ENCODE data around the gene CDR2.
"Not testable (repeated sequence)": the region's sequence is repeated elsewhere in the genome, so short reads cannot be mapped to it uniquely, and the experiment has no call there.

The CDR2 gene

GRCh38 chr16:22418826-22419225 lies 44.4 kb upstream of the CDR2 start:
- H3K27me3 ChIP-seq (ENCODE audit: insufficient read depth, low read length, poor library complexity) = no peaks in the 10 kb centered on the region
- H3K4ac ChIP-seq (ENCODE audit: low read depth, low read length) = no peak overlapping the region
- H4K8ac ChIP-seq (ENCODE audit: low read depth, low read length) = no peak overlapping the region
- H3K4me3 ChIP-seq (ENCODE audit: low read length) = no peak overlapping the region
- no peak overlapping the region for H3K9ac ChIP-seq (ENCODE audit: low read length)
- no peak for DNase-seq
- H3K18ac ChIP-seq (ENCODE audit: low read length) = no peak overlapping the region
- H3K56ac ChIP-seq (ENCODE audit: low read length) = no peak overlapping the region
- no peak overlapping the region for H2BK5ac ChIP-seq (ENCODE audit: low read length)
- no peak overlapping the region for H3K23ac ChIP-seq (ENCODE audit: low read length)
- H3K79me1 ChIP-seq (ENCODE audit: low read length) = no peaks in the 10 kb centered on the region
- peaks cover 2% of the 10 kb centered on the region for H3K36me3 ChIP-seq (ENCODE audit: control insufficient read depth, insufficient read depth, low read length)
- no peak overlapping the region for H2BK120ac ChIP-seq (ENCODE audit: low read depth, low read length)
- H2BK15ac ChIP-seq (replicated peaks; ENCODE audit: low read depth) = no peak overlapping the region
- H2AK5ac ChIP-seq (ENCODE audit: low read length) = no peak overlapping the region
- no peak overlapping the region for H3K4me2 ChIP-seq (ENCODE audit: low read length)
- no peak overlapping the region for H4K5ac ChIP-seq (ENCODE audit: low read length)
- H3K79me2 ChIP-seq (ENCODE audit: control insufficient read depth, insufficient read depth, low read length) = no peaks in the 10 kb centered on the region
- no CpG with 5 or more reads among the region's 3 CpGs for WGBS (ENCODE audit: extremely low coverage, insufficient coverage, low lambda C conversion rate)
- H3K27ac ChIP-seq (ENCODE audit: low read depth, low read length) = no peak overlapping the region
- no peaks in the 10 kb centered on the region for H3K4me1 ChIP-seq (ENCODE audit: control insufficient read depth, low read depth, low read length)

GRCh38 chr16:22417798-22418197 lies 43.4 kb upstream of the CDR2 start:
- H2BK120ac ChIP-seq (ENCODE audit: low read depth, low read length); DNase-seq; H3K4me1 ChIP-seq (ENCODE audit: control insufficient read depth, low read depth, low read length); H3K9ac ChIP-seq (ENCODE audit: low read length); H3K79me2 ChIP-seq (ENCODE audit: control insufficient read depth, insufficient read depth, low read length); H3K36me3 ChIP-seq (ENCODE audit: control insufficient read depth, insufficient read depth, low read length); H2BK5ac ChIP-seq (ENCODE audit: low read length); H3K4me2 ChIP-seq (ENCODE audit: low read length); H3K27ac ChIP-seq (ENCODE audit: low read depth, low read length); H3K4me3 ChIP-seq (ENCODE audit: low read length); H4K8ac ChIP-seq (ENCODE audit: low read depth, low read length); H4K5ac ChIP-seq (ENCODE audit: low read length); H3K56ac ChIP-seq (ENCODE audit: low read length); H3K4ac ChIP-seq (ENCODE audit: low read depth, low read length); H2BK15ac ChIP-seq (replicated peaks; ENCODE audit: low read depth); H3K79me1 ChIP-seq (ENCODE audit: low read length); H3K18ac ChIP-seq (ENCODE audit: low read length); H3K23ac ChIP-seq (ENCODE audit: low read length); H3K27me3 ChIP-seq (ENCODE audit: insufficient read depth, low read length, poor library complexity); H2AK5ac ChIP-seq (ENCODE audit: low read length): not testable (repeated sequence)
- WGBS (ENCODE audit: extremely low coverage, insufficient coverage, low lambda C conversion rate) = no CpG with 5 or more reads among the region's 6 CpGs

- Histone ChIP-seq H3K79me2 (ENCODE audit: control insufficient read depth, insufficient read depth, low read length) (no peaks in the 10 kb centered on the region), H3K4me1 (ENCODE audit: control insufficient read depth, low read depth, low read length) (no peaks in the 10 kb centered on the region), H3K18ac (ENCODE audit: low read length) (no peak overlapping the region), H3K4me3 (ENCODE audit: low read length) (no peak overlapping the region), H2BK120ac (ENCODE audit: low read depth, low read length) (no peak overlapping the region), H2BK5ac (ENCODE audit: low read length) (no peak overlapping the region), H3K4me2 (ENCODE audit: low read length) (no peak overlapping the region), H4K8ac (ENCODE audit: low read depth, low read length) (no peak overlapping the region), H3K27ac (ENCODE audit: low read depth, low read length) (no peak overlapping the region), H3K23ac (ENCODE audit: low read length) (no peak overlapping the region), H4K5ac (ENCODE audit: low read length) (no peak overlapping the region), H3K4ac (ENCODE audit: low read depth, low read length) (no peak overlapping the region), H3K36me3 (ENCODE audit: control insufficient read depth, insufficient read depth, low read length) (no peaks in the 10 kb centered on the region), H3K79me1 (ENCODE audit: low read length) (no peaks in the 10 kb centered on the region), H2AK5ac (ENCODE audit: low read length) (no peak overlapping the region), H3K27me3 (ENCODE audit: insufficient read depth, low read length, poor library complexity) (no peaks in the 10 kb centered on the region), H2BK15ac (replicated peaks; ENCODE audit: low read depth) (no peak overlapping the region), H3K56ac (ENCODE audit: low read length) (no peak overlapping the region), H3K9ac (ENCODE audit: low read length) (no peak overlapping the region)
- WGBS (ENCODE audit: extremely low coverage, insufficient coverage, low lambda C conversion rate) = no CpG with 5 or more reads among the region's 4 CpGs
- DNase-seq = no peak
Observed at GRCh38 chr16:22417019-22417418, 42.6 kb upstream of the CDR2 start.

- H3K4me3 ChIP-seq (ENCODE audit: low read length) = no peak overlapping the region
- no peak overlapping the region for H3K56ac ChIP-seq (ENCODE audit: low read length)
- WGBS (ENCODE audit: extremely low coverage, insufficient coverage, low lambda C conversion rate) = no CpG with 5 or more reads among the region's 7 CpGs
- H3K4ac ChIP-seq (ENCODE audit: low read depth, low read length) = no peak overlapping the region
- H3K36me3 ChIP-seq (ENCODE audit: control insufficient read depth, insufficient read depth, low read length) = no peaks in the 10 kb centered on the region
- no peak overlapping the region for H2BK15ac ChIP-seq (replicated peaks; ENCODE audit: low read depth)
- no peak overlapping the region for H3K4me2 ChIP-seq (ENCODE audit: low read length)
- no peak overlapping the region for H4K8ac ChIP-seq (ENCODE audit: low read depth, low read length)
- no peak overlapping the region for H4K5ac ChIP-seq (ENCODE audit: low read length)
- H2BK120ac ChIP-seq (ENCODE audit: low read depth, low read length) = no peak overlapping the region
- no peaks in the 10 kb centered on the region for H3K4me1 ChIP-seq (ENCODE audit: control insufficient read depth, low read depth, low read length)
- H3K23ac ChIP-seq (ENCODE audit: low read length) = no peak overlapping the region
- H3K27me3 ChIP-seq (ENCODE audit: insufficient read depth, low read length, poor library complexity) = no peaks in the 10 kb centered on the region
- H2AK5ac ChIP-seq (ENCODE audit: low read length) = no peak overlapping the region
- DNase-seq = no peak
- no peaks in the 10 kb centered on the region for H3K79me2 ChIP-seq (ENCODE audit: control insufficient read depth, insufficient read depth, low read length)
- H3K9ac ChIP-seq (ENCODE audit: low read length) = no peak overlapping the region
- H3K79me1 ChIP-seq (ENCODE audit: low read length) = no peaks in the 10 kb centered on the region
- no peak overlapping the region for H2BK5ac ChIP-seq (ENCODE audit: low read length)
- no peak overlapping the region for H3K27ac ChIP-seq (ENCODE audit: low read depth, low read length)
- H3K18ac ChIP-seq (ENCODE audit: low read length) = no peak overlapping the region
Observed at GRCh38 chr16:22413819-22414218, 39.4 kb upstream of the CDR2 start.

GRCh38 chr16:22407486-22407885 lies 33.1 kb upstream of the CDR2 start:
- Histone ChIP-seq H3K4me2 (ENCODE audit: low read length) (no peak overlapping the region), H3K79me2 (ENCODE audit: control insufficient read depth, insufficient read depth, low read length) (no peaks in the 10 kb centered on the region), H3K27ac (ENCODE audit: low read depth, low read length) (no peak overlapping the region), H2AK5ac (ENCODE audit: low read length) (no peak overlapping the region), H3K4ac (ENCODE audit: low read depth, low read length) (no peak overlapping the region), H3K27me3 (ENCODE audit: insufficient read depth, low read length, poor library complexity) (no peaks in the 10 kb centered on the region), H2BK15ac (replicated peaks; ENCODE audit: low read depth) (no peak overlapping the region), H3K79me1 (ENCODE audit: low read length) (no peaks in the 10 kb centered on the region), H3K56ac (ENCODE audit: low read length) (no peak overlapping the region), H2BK5ac (ENCODE audit: low read length) (no peak overlapping the region), H2BK120ac (ENCODE audit: low read depth, low read length) (no peak overlapping the region), H3K18ac (ENCODE audit: low read length) (no peak overlapping the region), H3K23ac (ENCODE audit: low read length) (no peak overlapping the region), H3K4me1 (ENCODE audit: control insufficient read depth, low read depth, low read length) (no peaks in the 10 kb centered on the region), H3K4me3 (ENCODE audit: low read length) (no peak overlapping the region), H4K8ac (ENCODE audit: low read depth, low read length) (no peak overlapping the region), H3K9ac (ENCODE audit: low read length) (no peak overlapping the region), H4K5ac (ENCODE audit: low read length) (no peak overlapping the region), H3K36me3 (ENCODE audit: control insufficient read depth, insufficient read depth, low read length) (no peaks in the 10 kb centered on the region)
- no peak for DNase-seq
- WGBS (ENCODE audit: extremely low coverage, insufficient coverage, low lambda C conversion rate) = no CpG with 5 or more reads among the region's 2 CpGs

GRCh38 chr16:22402191-22402590 lies 27.8 kb upstream of the CDR2 start:
- H2AK5ac ChIP-seq (ENCODE audit: low read length) = no peak overlapping the region
- no peak overlapping the region for H4K8ac ChIP-seq (ENCODE audit: low read depth, low read length)
- no peak overlapping the region for H2BK120ac ChIP-seq (ENCODE audit: low read depth, low read length)
- H3K27me3 ChIP-seq (ENCODE audit: insufficient read depth, low read length, poor library complexity) = no peaks in the 10 kb centered on the region
- H3K79me2 ChIP-seq (ENCODE audit: control insufficient read depth, insufficient read depth, low read length) = no peaks in the 10 kb centered on the region
- no peak overlapping the region for H3K9ac ChIP-seq (ENCODE audit: low read length)
- H3K4me3 ChIP-seq (ENCODE audit: low read length) = no peak overlapping the region
- H3K23ac ChIP-seq (ENCODE audit: low read length) = no peak overlapping the region
- no peak overlapping the region for H2BK15ac ChIP-seq (replicated peaks; ENCODE audit: low read depth)
- DNase-seq = no peak
- no peak overlapping the region for H3K27ac ChIP-seq (ENCODE audit: low read depth, low read length)
- H3K4ac ChIP-seq (ENCODE audit: low read depth, low read length) = no peak overlapping the region
- no peaks in the 10 kb centered on the region for H3K4me1 ChIP-seq (ENCODE audit: control insufficient read depth, low read depth, low read length)
- no peak overlapping the region for H2BK5ac ChIP-seq (ENCODE audit: low read length)
- H3K79me1 ChIP-seq (ENCODE audit: low read length) = no peaks in the 10 kb centered on the region
- H3K36me3 ChIP-seq (ENCODE audit: control insufficient read depth, insufficient read depth, low read length) = no peaks in the 10 kb centered on the region
- H3K4me2 ChIP-seq (ENCODE audit: low read length) = no peak overlapping the region
- no peak overlapping the region for H3K56ac ChIP-seq (ENCODE audit: low read length)
- no peak overlapping the region for H3K18ac ChIP-seq (ENCODE audit: low read length)
- no peak overlapping the region for H4K5ac ChIP-seq (ENCODE audit: low read length)
